ENCODE results near the gene PTCRA.
A peak's percentile ranks its signal among the peaks of the same experiment; 100 is the strongest.
"Not testable (repeated sequence)": the region's sequence is repeated elsewhere in the genome, so short reads cannot be mapped to it uniquely, and the experiment has no call there.

The PTCRA gene

DNA sequence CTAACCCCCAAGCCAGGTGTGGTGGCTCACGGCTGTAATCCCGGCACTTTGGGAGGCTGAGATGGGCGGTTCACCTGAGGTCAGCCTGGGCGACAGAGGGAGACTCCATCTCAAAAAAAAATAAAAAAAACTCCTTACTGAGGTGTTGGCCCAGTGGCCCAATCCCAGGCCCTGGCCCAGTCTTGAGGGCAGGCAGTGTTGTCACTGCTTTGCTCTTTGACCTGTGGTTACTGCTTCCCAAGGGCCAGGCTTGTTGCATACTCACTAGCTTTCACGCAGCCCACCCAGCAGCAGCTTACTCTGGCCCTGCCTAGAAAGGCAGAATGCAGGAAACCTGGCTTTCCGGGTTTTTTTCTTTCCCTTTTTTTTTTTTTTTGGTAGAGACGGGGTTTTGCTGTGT, 26.6 kb downstream of the PTCRA start:
- no peak for DNase-seq

DNA sequence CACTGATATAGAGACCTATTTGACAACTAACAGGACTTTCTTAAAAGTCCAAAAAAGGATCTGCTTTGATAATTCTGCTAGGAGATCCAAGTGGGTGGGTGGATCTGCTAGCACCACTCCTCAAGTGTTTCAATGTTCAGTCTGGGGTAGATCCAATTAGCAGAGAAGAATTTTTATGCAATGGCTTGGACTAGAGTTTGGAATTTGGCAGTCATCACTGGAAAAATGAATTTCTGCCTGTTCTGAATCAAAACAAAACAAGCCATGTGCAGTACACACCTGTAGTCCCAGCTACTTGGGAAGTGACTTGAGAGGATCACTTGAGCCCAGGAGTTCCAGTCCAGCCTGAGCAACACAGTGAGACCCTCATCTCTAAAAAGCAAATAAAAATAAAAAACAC, 32.1 kb downstream of the PTCRA start:
- no peak for DNase-seq

DNA sequence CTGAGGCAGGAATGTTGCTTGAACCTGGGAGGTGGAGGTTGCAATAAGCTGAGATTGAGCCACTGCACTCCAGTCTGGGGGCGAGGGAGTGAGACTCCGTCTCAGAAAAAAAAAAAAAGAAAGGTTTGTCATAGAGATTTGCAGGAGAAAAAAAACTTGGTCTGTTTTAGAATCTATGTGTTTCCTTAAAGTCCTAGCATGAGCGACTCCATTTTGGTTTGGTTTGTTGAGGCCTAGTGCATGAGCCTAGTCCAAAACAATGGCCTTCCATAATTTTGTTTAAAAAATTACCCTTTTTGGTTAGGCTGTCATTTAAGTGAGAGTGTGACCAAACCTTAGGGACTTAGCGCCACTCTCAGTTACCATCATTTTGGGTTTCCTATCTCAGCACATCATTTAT, 36.5 kb downstream of the PTCRA start:
- no peak for DNase-seq

DNA sequence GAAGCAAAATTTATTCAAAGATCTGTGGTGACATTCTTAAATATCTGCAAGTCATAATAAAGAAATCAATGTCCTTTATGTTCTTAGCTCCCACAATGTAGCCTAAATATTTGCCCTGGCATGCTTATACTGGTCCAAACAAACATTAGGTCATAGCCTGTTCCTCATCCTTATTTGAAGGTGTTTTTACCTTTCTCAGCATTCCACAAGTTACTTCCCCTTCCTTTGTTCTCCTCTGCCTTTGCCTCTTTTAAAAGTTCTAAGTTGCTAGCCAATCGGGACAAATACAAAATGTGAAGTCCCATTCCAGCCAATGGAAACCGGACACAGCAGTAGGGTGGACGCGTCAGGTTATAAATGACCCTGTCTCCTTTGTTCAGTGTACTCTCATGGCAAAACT, 38.6 kb downstream of the PTCRA start:
- DNase-seq = not testable (repeated sequence)

DNA sequence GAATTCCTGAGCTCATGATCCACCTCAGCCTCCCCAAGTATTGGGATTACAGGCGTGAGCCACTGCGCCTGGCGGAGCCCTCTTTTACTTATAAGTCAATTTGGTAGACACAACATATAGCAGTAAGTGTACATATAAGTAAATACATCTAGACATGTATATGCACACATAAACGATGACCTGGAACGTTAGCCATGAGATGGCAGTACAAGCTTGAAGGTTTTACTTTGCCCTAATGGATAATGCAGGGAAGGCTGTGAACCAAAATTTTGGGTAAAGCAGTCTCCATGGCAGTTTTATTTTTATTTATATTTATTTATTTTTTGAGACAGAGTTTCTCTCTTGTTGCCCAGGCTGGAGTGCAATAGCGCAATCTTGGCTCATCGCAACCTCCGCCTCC, 42.3 kb downstream of the PTCRA start:
- no peak for DNase-seq

DNA sequence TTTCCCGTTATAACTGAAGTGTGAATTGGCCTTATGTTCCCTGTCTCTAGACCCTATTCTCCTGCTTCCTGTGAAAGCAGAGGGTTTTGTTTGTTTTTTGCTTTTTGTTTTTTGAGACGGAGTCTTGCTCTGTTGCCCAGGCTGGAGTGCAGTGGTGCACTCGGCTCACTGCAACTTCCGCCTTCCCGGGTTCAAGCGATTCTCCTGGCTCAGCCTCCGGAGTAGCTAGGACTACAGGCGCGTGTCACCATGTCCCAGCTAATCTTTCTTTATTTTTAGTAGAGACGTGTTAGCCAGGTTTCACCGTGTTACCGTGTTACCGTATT, 44.0 kb downstream of the PTCRA start:
- DNase-seq = no peak

DNA sequence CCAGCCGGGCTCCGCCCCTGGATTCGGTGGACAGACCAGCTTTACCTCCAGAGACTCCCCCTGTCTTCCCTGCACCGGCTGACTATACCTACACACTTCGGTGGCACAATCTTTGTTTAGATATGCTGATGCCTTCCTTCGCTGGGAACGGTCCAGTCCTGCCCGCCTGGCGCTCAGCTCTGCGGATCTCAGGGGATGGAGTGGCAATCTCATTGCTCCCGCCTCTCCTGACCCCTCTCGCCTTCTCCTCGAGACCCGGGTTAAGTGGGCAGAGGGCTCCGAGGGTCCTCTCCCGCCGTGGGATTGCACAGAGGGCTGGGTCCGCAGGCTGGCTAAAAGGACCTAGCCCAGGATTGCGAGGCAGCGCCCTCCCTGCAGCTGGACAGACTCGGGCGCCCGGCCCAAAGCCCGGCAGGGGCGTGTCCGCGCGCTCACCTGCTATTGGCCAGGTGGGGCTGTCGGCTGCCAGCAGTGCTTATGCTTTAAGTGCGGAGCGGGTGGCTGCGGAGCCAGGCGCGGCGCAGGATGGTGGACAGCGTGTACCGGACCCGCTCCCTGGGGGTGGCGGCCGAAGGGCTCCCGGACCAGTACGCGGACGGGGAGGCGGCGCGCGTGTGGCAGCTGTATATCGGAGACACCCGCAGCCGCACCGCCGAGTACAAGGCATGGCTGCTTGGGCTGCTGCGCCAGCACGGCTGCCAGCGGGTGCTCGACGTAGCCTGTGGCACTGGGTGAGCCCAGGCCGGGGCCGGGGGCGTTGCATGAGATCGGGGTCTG, 44.6 kb downstream of the PTCRA start, which contains the start of gene GNMT:
Gene GNMT, plus strand, starts transcription at position 512 of the 777 bp plus-strand sequence. Its CDS starts 14 bp downstream, at position 526.
- no peak for DNase-seq

DNA sequence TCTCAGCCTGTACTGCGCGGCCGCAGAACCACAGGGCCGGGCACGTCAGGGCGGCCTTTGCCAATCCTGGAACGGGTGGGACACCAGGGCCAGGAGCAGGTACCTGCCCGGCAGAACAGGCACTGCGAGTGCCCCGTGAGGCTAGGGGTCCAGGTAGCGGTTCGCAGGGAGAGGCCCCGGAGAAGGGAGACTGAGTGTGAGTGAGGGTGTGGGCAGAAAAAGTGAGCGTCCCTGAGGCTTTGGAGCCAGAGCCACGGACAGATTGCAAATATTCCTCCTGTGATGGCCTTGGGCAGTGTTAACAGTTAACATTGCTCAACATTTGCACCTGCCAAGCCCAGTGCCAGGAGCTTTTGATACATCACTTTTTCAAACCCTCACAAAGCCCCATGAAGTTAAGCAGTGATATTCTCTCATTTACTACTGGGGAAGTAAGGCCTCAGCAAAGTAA, 45.2 kb downstream of the PTCRA start:
- DNase-seq = no peak

DNA sequence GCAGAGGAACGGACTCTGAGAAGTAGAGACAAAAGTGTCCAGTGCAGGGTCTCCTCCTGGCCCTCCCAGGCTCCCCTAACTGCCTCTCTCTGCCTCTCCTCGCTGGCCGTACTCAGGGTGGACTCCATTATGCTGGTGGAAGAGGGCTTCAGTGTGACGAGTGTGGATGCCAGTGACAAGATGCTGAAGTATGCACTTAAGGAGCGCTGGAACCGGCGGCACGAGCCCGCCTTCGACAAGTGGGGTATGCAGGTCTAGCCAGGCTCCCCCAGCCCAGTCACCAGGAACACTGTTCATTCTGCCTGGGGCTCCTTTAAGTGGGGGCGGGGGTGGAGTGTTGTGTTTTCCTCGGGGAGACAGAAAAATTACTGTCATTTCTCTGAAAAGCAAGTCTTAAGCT, 46.2 kb downstream of the PTCRA start:
- DNase-seq = no peak

DNA sequence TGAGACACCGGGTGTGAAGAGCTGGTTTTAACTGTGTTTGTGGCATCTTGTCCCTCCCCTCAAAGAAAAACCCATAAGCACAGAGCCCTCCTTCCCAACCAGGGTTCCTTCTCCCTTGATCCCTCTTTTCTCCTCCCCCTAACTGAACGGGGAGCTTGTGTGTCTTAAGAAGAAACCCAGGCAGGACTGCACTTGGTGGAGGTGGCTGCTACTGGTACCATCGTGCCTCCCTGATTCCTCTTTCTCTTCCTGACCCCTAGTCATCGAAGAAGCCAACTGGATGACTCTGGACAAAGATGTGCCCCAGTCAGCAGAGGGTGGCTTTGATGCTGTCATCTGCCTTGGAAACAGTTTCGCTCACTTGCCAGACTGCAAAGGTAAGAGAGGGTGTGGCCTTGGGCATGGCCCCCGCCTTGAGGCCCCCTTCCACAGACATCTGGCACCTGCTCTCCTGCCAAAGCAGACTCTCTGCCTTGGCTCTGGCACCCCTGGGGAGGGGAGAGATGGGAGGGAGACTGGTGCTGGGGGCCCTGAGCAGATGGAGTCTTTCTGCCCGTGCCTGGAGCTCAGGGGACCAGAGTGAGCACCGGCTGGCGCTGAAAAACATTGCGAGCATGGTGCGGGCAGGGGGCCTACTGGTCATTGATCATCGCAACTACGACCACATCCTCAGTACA, 46.8 kb downstream of the PTCRA start:
- DNase-seq = no peak

DNA sequence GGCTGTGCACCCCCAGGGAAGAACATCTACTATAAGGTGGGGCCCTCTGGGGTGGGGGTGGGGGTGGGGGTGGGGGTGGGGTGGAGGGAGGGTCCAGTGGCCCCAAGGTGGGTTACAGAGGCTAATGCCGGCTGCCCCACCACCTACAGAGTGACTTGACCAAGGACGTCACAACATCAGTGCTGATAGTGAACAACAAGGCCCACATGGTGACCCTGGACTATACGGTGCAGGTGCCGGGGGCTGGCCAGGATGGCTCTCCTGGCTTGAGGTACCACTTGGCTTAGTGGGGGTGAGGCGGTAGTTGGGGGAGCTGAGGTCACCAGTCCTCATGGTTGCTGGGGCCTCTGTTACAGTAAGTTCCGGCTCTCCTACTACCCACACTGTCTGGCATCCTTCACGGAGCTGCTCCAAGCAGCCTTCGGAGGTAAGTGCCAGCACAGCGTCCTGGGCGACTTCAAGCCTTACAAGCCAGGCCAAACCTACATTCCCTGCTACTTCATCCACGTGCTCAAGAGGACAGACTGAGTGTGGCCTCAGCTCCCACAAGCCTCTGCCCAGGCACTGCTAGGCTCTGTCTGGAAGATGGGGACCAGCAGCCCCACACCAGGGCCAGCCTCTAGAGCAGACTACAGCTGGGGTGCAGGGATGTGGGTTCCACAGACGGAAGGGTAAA, 47.5 kb downstream of the PTCRA start:
- DNase-seq = no peak

DNA sequence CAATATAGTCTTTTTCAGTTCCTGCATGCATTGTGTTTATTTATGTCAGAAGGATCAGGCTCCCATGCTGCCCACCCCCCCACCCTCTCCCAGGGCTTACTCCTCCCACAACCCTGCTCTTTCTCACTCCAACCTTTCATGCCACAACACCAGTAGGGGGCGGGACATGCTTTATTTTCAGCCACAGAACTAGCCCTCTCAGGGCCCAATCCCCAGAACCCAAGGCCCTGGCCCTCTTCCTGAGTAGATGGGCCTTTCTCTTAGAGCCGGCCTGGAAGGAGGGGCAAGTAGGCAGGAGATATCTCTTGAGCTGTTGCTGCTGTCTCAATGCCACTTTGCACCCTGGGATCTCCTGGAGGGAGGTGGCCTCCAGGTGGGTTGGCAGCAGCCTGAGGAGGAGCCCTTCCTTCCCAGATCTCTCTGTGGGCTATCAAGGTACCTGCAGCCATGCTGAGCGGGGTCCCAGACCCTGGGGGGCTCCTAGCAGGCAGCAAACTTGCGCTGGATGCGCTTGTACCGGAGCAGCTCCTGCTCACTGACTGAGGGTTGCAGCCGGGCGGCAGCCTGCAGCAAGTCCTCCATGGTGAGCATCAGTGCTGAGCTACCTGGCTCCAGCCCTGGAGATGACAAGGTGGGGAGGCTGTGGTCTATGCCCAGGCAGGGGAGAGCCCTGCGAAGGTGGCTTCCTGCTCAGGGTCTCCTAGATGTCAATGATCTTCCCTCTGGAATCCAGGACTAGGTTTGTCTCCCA, 48.2 kb downstream of the PTCRA start:
- DNase-seq = peak; percentile 50

DNA sequence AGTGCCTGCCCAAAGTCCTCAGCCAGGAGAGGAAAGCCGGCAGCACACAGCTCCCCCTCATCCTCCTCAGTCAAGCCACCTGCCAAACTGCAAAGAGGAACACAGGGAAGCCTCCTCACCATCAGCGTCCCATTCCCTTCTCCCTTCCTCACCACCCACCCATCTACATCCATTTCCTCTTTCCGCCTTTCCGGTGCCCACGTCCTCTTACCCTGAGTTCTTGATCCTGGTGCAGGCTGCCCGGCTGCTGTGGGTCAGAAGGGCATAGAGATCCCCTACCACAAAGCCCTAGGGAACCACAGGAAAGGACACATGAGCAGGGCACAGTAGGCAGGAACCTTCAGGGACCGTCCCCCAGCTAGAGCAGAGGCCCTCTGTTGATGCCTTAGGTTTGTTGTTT, 50.7 kb downstream of the PTCRA start:
- DNase-seq = no peak

DNA sequence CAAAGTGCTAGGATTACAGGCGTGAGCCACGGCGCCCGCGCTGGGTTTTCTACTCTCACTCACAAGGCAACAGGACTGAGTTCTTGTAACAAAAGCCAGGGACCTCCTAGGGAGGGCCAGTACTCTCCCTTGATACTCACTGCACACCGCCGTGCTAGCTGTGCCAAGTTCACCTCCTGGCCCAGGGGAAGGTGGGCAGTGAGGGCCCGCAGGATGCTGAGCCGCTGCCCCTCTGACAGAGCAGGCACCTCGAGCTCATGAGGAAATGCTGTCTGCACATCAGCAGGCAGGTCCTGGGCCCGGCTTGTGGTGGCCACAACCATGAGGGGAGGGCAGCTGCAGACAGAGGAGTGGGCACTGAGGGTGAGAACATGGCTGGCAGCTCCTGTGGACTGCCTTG, 51.4 kb downstream of the PTCRA start:
- no peak for DNase-seq

DNA sequence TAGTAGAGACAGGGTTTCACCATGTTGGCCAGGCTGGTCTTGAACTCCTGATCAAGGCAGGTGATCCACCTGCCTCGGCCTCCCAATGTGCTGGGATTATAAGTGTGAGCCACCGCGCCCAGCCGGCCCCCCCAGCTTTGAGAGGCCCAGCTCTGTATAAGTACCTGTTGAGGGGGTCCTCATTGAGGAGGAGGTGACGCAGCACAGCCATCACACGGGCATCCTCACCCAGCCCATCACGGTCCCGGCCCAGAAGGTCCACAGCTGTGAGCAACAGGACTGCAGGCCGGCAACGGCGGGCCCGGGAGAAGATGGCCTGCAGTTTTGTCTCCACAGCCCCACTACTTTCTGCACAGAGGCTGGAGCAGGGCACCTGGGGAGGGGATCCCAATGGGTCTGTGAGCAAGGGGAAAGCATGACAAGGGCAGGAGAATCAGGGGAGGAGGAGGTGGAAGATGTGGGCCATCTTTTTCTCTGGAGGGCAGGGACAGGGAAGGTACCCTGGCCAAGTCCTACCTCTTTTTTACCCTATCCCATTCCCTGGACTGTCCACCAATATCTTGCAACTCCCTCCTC, 52.4 kb downstream of the PTCRA start:
- DNase-seq = no peak

DNA sequence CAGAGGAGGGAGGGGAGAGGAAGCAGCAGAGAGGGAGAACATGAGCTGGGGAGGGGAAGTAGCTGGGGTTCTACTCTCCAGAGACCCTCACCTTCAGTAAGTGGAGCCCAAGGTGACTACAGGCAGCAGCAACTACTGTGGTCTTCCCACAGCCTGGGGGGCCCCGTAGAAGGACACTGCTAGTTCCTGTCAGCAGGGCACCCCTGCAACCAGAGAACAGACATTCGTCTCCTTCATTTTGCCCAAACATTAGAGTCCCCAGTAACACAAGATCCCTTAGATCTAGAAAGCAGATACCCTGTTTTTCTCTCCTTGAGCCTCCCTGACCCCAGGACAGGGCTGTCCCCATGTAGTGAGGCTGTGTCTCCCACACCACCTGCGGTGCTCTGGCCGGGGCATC, 52.9 kb downstream of the PTCRA start:
- DNase-seq = no peak

DNA sequence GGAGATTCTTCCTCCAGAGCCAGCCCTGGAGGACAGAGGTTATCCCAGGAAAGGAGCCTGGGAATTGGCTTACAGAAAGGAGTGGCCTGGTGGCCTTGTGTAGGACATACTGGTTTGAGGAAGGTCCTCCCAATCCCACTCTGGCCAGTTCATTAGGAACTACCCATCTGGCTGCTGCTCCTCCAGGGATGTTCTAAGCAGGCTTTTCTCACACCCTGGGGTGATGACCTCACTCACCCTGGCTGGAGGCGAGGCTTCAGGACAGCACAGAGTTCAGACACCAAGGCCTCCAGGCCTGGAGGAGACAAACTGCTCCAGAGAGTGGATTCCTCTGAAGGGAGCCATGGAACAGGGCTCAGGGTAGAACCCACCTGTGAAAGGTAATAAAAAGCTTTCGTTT, 53.6 kb downstream of the PTCRA start:
- no peak for DNase-seq

DNA sequence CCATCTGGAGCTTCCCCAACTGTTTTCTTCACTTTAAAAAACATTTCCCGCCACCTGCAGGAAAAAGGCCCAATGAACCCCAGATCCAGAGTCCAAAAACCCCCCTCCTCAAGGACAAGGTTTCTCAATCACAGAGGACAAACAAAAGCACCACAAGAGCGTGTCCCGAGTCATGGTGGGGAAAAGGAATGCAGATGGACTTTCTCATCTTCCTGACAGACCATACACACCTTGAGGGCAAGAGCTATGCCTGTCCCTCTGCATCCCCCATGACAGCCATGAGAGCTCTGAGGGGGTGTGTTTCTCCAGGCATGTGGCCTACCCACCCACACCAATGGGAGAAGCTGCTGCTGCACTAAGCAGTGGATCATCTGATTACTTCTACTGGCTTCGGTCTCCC, 54.1 kb downstream of the PTCRA start:
- DNase-seq = no peak

DNA sequence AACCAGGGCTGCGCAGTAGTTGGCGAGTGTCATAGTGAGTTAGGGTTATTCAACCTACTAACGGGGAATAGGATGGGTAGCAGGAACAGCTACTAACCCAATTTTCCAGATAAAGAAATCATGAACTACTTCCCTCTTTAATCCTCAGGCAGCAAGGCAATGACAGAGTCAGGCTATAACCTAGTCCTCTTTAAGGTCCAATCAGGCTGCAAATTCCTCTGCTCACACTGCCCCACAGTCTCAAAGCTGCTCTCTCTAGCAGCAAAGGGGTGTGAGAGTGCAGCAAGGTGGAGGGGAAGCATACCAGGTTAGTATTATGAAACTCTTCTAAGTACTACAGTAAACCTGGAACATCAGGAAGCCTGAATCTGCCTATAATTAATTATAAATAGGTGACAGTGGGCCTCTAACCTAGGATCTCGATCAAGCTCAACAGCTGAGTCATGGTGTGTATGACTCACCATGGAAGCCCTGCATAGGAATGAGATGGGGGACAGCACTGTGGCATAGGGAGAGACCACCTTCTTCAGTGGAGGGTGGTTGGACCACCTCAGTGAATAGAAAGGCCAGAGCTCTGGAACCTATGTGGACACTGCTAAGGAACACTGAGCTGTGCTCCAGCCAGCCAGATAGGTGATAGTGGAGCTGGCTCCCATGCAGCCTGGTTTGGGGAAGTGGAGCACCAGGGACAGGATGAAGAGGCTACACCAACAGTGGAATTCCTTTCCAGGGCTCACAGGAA, 55.2 kb downstream of the PTCRA start:
- DNase-seq = no peak

DNA sequence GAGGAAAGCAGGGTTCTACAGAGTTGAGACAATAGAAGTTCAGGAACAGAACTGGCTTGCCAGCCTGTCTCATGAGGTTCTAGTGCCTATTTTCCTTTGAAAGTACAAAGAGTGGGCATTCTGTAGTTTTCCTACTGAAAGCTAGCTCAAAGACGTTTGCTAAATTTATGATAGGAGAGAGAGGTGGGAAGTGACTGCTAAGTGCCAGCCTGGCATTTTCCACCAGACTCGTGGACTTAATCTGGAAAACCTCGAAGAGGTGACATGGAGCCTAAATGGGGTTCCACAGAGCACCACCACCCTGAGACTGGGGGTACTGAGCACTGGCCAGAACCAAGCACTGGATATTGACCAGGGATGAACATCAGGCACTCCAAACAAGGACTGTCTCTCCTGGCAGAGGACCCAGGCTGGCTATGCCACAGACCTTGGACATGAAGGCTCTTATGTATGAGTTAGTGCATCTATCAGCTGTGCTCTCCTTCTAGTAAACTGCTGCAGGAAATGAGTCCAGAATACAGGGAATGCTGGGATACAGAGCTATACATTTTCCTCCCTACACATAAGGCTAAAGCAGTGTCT, 56.0 kb downstream of the PTCRA start:
- no peak for DNase-seq

DNA sequence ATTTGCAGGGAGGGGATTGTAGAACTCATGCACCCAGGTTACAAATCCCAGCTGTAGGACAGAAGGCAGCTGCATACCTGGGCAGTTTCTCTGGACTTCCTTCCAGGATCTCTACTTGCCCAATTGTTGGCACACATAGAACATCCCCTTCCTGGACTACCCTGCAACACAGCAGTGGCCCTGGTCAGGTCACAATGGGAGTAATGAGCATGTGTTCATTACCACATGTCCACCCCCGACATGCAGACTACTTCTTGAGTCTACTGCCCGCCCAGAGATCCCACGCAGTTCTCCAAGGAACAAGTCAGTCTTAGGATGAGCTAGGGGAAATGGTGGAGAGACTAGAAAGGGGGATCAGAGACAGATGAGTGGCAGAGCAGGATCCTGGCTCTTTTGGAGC, 58.1 kb downstream of the PTCRA start:
- peak; percentile 47 for DNase-seq

Data from suppressor macrophage treated with lipopolysaccharide for 4 hours (primary cell).